Endothelial cell of umbilical vein (primary cell): Measurements from ENCODE around the gene FAM114A1.

Source experiments
- EZH2 ChIP-seq: IDR thresholded peaks from 2 replicates; pipeline ENCODE4 v1.6.1; 2012; ENCODE audit warnings: borderline replicate concordance, low read depth, mild to moderate bottlenecking, moderate library complexity, low read length, inconsistent platforms; ENCODE audit not compliant: severe bottlenecking
- GATA2 ChIP-seq: IDR thresholded peaks from 2 replicates; pipeline ENCODE4 v1.7.0; 2011; ENCODE audit warnings: low read depth, mild to moderate bottlenecking, moderate library complexity, mixed read lengths, low read length; ENCODE audit not compliant: insufficient read length, insufficient read depth

- TF ChIP-seq EZH2 (no peak), GATA2 (no peak)
These were observed 58.1 kb downstream of the FAM114A1 start for GRCh38 chr4:38925492-38926413.
